ENCODE results near the gene BTK.

The BTK gene

GRCh38 chrX:101303790-101304189, 82.2 kb downstream of the BTK start:
- intact Hi-C loops (cut with DNase I; ENCODE audit: low total_unique reads) = no loop called here
- no peak overlapping the region for H3K27ac ChIP-seq
- H3K36me3 ChIP-seq = no peaks in the 10 kb centered on the region
- no peak for DNase-seq
- H3K4me1 ChIP-seq = no peaks in the 10 kb centered on the region
- TF ChIP-seq, protein P1, sequence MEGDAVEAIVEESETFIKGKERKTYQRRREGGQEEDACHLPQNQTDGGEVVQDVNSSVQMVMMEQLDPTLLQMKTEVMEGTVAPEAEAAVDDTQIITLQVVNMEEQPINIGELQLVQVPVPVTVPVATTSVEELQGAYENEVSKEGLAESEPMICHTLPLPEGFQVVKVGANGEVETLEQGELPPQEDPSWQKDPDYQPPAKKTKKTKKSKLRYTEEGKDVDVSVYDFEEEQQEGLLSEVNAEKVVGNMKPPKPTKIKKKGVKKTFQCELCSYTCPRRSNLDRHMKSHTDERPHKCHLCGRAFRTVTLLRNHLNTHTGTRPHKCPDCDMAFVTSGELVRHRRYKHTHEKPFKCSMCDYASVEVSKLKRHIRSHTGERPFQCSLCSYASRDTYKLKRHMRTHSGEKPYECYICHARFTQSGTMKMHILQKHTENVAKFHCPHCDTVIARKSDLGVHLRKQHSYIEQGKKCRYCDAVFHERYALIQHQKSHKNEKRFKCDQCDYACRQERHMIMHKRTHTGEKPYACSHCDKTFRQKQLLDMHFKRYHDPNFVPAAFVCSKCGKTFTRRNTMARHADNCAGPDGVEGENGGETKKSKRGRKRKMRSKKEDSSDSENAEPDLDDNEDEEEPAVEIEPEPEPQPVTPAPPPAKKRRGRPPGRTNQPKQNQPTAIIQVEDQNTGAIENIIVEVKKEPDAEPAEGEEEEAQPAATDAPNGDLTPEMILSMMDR (IDR thresholded peaks at IDR 0.05) = no peak
- H3K27me3 ChIP-seq = no peaks in the 10 kb centered on the region
- H3K9me3 ChIP-seq = no peaks in the 10 kb centered on the region
- H3K4me3 ChIP-seq = no peak overlapping the region
